Calu3 (cell line): ENCODE data around the gene FGGY. TPM values are rescaled to one million over a fixed set of nuclear protein-coding genes. Genes with fewer than 3 reads are reported as not detected.

Experiments
- BruUV-seq: library from RNA; stranded (reverse); fragments of 400-500 nt; replicated peaks from 2 replicates; lab custom pipeline; 2021; lab: Mats Ljungman, UMichigan
- CTCF ChIA-PET: fragments of 300-600 bp; sonication (Branson Sonifier 250); formaldehyde crosslinking; loops from one replicate; lab custom pipeline; 2022; ENCODE audit warnings: antibody characterized with exemption; lab: Charles Lee
- DNase-seq: peaks from one replicate; pipeline ENCODE4 v3.0.0; 2022
- H3K27ac Mint-ChIP-seq: one replicate; pipeline ENCODE4 v1.8.0; 2022; ENCODE audit warnings: mixed read lengths; ENCODE audit not compliant: unreplicated experiment
- H3K27me3 Mint-ChIP-seq: one replicate; pipeline ENCODE4 v1.8.0; 2022; ENCODE audit warnings: mixed read lengths; ENCODE audit not compliant: unreplicated experiment
- H3K36me3 Mint-ChIP-seq: one replicate; pipeline ENCODE4 v1.8.0; 2022; ENCODE audit warnings: mild to moderate bottlenecking, moderate library complexity, mixed read lengths; ENCODE audit not compliant: insufficient read depth, unreplicated experiment
- H3K4me1 Mint-ChIP-seq: one replicate; pipeline ENCODE4 v1.8.0; 2022; ENCODE audit warnings: mild to moderate bottlenecking, low read depth, mixed read lengths; ENCODE audit not compliant: unreplicated experiment
- H3K4me3 Mint-ChIP-seq: one replicate; pipeline ENCODE4 v1.8.0; 2022; ENCODE audit warnings: mild to moderate bottlenecking, low read depth, moderate library complexity, mixed read lengths; ENCODE audit not compliant: unreplicated experiment
- H3K9me3 Mint-ChIP-seq: one replicate; pipeline ENCODE4 v1.8.0; 2022; ENCODE audit warnings: low read depth, mixed read lengths; ENCODE audit not compliant: unreplicated experiment
- intact Hi-C: fragments of 100-400 bp; cut with micrococcal nuclease; formaldehyde crosslinking; loops from one replicate; pipeline ENCODE4 v1.10.0; 2022; ENCODE audit not compliant: unreplicated experiment
- total RNA-seq: library from RNA; stranded (reverse); gene quantifications from 2 replicates; pipeline ENCODE4 v1.2.3, GENCODE V29; 2022
- TF ChIP-seq, protein P1 (sequence below): fragments of 200-600 bp; IDR thresholded peaks from one replicate; pipeline ENCODE4 v1.8.0; 2022; ENCODE audit warnings: antibody characterized with exemption; ENCODE audit not compliant: unreplicated experiment

FGGY gene
- total RNA-seq, 1 experiment from 2014 or later, result 11.1 TPM

DNA sequence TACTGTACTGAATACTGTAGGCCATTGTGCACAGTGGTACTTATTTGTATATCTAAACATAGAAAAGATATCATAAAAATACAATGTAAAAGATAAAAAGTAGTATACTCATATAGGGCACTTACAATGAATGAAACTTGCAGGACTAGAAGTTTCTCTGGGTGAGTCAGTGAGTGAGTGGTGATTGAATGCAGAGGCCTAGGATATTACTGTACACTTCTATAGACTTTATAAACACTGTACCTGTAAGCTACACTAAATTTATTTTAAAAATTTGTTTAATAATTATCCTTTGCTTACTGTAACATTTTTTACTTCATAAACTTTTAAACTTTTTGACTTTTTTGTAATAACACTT, 82.5 kb downstream of the FGGY start:
- Mint-ChIP-seq H3K4me3 (no peak overlapping the region), H3K9me3 (peaks cover 4% of the 10 kb centered on the region), H3K27ac (no peak overlapping the region), H3K27me3 (no peaks in the 10 kb centered on the region), H3K36me3 (peaks cover 5% of the 10 kb centered on the region), H3K4me1 (no peaks in the 10 kb centered on the region)
- no TSS peak for BruUV-seq
- TF ChIP-seq, protein P1, sequence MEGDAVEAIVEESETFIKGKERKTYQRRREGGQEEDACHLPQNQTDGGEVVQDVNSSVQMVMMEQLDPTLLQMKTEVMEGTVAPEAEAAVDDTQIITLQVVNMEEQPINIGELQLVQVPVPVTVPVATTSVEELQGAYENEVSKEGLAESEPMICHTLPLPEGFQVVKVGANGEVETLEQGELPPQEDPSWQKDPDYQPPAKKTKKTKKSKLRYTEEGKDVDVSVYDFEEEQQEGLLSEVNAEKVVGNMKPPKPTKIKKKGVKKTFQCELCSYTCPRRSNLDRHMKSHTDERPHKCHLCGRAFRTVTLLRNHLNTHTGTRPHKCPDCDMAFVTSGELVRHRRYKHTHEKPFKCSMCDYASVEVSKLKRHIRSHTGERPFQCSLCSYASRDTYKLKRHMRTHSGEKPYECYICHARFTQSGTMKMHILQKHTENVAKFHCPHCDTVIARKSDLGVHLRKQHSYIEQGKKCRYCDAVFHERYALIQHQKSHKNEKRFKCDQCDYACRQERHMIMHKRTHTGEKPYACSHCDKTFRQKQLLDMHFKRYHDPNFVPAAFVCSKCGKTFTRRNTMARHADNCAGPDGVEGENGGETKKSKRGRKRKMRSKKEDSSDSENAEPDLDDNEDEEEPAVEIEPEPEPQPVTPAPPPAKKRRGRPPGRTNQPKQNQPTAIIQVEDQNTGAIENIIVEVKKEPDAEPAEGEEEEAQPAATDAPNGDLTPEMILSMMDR, result no peak
- DNase-seq, result no peak
- intact Hi-C loops, result no loop called here
- CTCF ChIA-PET, result no interaction called here

DNA sequence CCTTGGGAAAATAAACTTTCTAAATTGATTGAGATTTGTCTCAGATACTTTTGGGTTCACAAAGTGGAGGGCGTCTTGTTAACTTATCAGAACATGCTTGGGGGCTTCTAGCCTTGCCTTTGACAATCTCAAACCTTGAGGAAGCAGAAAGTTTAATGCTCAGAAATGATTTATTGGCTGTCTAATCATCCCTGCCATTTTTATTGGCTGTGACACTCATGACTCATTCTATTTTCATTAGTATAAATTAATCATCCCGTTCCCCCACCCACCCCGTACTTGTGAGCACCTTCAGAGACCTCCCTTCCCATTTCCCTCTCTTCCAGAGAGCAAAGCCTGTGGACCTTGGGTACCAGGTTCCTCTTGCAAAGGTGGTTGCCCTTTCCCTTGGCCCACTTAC, 87.1 kb downstream of the FGGY start:
- Mint-ChIP-seq H3K4me1 (no peaks in the 10 kb centered on the region), H3K36me3 (no peaks in the 10 kb centered on the region), H3K27me3 (no peaks in the 10 kb centered on the region), H3K9me3 (no peaks in the 10 kb centered on the region), H3K4me3 (no peak overlapping the region), H3K27ac (no peak overlapping the region)
- TF ChIP-seq, protein P1, result no peak
- DNase-seq, result no peak
- no TSS peak for BruUV-seq
- intact Hi-C loops, result no loop called here
- CTCF ChIA-PET, result no interaction called here

DNA sequence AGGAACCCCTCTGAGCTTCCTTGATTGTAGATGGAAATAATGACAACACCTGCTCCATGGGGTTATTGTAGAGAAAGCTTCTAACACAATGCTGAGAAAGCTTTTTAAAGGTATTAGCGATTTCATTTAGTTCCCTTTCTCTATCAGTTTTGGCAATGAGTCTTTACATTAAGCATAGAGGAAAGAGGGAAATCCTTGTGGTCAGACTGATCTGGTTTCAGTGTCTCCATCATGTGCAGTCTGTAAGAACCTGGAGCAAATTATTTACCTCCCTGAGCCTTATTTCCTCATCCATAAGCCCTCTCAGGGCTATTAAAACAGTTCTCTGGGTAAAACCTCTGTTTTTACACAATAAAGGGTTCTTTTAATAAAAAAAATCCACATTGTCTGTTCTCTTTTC, 87.5 kb downstream of the FGGY start:
- Mint-ChIP-seq H3K4me1 (no peaks in the 10 kb centered on the region), H3K36me3 (no peaks in the 10 kb centered on the region), H3K27ac (no peak overlapping the region), H3K27me3 (no peaks in the 10 kb centered on the region), H3K9me3 (no peaks in the 10 kb centered on the region), H3K4me3 (no peak overlapping the region)
- CTCF ChIA-PET, result no interaction called here
- no peak for DNase-seq
- no TSS peak for BruUV-seq
- intact Hi-C loops, result no loop called here
- TF ChIP-seq, protein P1, result no peak

DNA sequence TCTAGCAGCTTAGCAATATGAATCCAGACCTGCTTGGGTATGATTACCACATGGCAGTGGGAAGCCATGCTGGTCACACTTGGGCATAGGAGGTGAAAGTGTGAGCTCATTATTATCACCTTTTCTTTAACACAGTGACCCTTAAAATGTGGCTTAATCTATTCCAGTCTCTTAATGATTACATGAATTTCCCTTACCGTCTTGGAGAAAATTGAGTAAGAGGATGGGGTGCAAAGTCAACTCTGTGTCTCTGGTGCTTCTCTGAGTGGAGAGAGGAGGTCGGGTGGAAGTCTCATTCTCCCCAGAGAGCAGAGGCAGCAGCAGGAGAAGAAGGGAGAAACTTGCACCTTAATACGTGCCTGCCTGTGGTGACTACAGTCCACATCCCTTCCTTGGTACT, 91.3 kb downstream of the FGGY start:
- intact Hi-C loops, result no loop called here
- TF ChIP-seq, protein P1, result no peak
- Mint-ChIP-seq H3K27me3 (no peaks in the 10 kb centered on the region), H3K9me3 (no peaks in the 10 kb centered on the region), H3K4me3 (no peak overlapping the region), H3K27ac (no peak overlapping the region), H3K4me1 (no peaks in the 10 kb centered on the region), H3K36me3 (no peaks in the 10 kb centered on the region)
- no peak for DNase-seq
- BruUV-seq, result no TSS peak
- CTCF ChIA-PET, result no interaction called here

DNA sequence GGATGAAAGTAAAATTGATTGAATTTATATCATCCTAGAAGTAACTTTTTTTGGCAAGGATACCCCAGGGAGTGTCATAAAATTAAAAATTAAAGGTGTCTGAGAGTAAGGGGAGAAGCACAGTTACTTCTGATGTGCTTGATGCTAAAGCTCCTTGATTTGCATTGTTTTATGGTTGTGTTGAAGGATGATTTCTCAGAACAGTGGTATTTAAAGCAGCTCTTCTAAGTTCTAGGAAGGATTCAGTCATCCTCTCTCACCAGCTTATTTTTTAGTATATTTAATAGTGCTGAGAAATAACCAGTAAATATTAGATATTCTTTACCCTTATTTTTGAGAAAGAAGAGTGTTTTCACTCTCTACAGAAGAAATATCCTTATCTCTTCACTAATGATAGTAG, 93.0 kb downstream of the FGGY start:
- no peaks in the 10 kb centered on the region for H3K9me3 Mint-ChIP-seq
- H3K4me1 Mint-ChIP-seq, result no peaks in the 10 kb centered on the region
- intact Hi-C loops, result no loop called here
- no peak overlapping the region for H3K27ac Mint-ChIP-seq
- no peaks in the 10 kb centered on the region for H3K27me3 Mint-ChIP-seq
- no peak for DNase-seq
- BruUV-seq, result no TSS peak
- no peaks in the 10 kb centered on the region for H3K36me3 Mint-ChIP-seq
- TF ChIP-seq, protein P1, result no peak
- CTCF ChIA-PET, result no interaction called here
- no peak overlapping the region for H3K4me3 Mint-ChIP-seq
